GM12878 (cell line): ENCODE results near the gene CEP170B. TPM values are rescaled to one million over a fixed set of nuclear protein-coding genes. Genes with fewer than 3 reads are reported as not detected.

Experiments used
- ATAC-seq: fragments of 200-7000 bp; cut with Tn5 transposase; 3 replicates; pipeline ENCODE4 v1.9.1; 2020; ENCODE audit warnings: mild to moderate bottlenecking, moderate library complexity
- BruUV-seq: library from RNA; stranded (reverse); fragments of 400-500 nt; replicated peaks from 2 replicates; lab custom pipeline; 2021; lab: Mats Ljungman, UMichigan
- CTCF ChIA-PET: fragments of 300-600 bp; sonication (Branson Sonifier 250); formaldehyde crosslinking; extraction: SDS; loops from one replicate; lab custom pipeline; 2021; ENCODE audit warnings: inconsistent platforms; lab: Yijun Ruan, JAX
- POLR2A ChIA-PET: fragments of 350-600 bp; formaldehyde crosslinking; extraction: SDS; loops from one replicate; lab custom pipeline; 2021; ENCODE audit warnings: inconsistent platforms; lab: Charles Lee
- RAD21 ChIA-PET: fragments of 300-600 bp; sonication (Branson Sonifier 250); formaldehyde crosslinking; loops from one replicate; lab custom pipeline; 2023; ENCODE audit warnings: antibody characterized with exemption; ENCODE audit not compliant: unreplicated experiment; lab: Charles Lee
- SMC1A ChIA-PET: fragments of 300-600 bp; sonication (Branson Sonifier 250); formaldehyde crosslinking; loops from one replicate; lab custom pipeline; 2023; ENCODE audit not compliant: unreplicated experiment, uncharacterized antibody; lab: Charles Lee
- DNase-seq: peaks from one replicate; pipeline ENCODE4 v3.0.0-alpha.2; 2011; ENCODE audit warnings: low read depth, low spot score
- FAIRE-seq: peaks from 3 replicates; lab custom pipeline; 2011; peaks lifted over from hg19 to GRCh38; lab: Jason Lieb, UNC
- H2AFZ ChIP-seq: 2 replicates; pipeline ENCODE4 v1.6.0; 2011; ENCODE audit warnings: low read depth, low read length, control low read depth; ENCODE audit not compliant: control insufficient read depth
- H3K27ac ChIP-seq: 2 replicates; pipeline ENCODE4 v1.5.1; 2011; ENCODE audit warnings: control low read depth; ENCODE audit not compliant: control insufficient read depth, insufficient read depth
- H3K27me3 ChIP-seq, 2 experiments: replicated peaks in 1 of 2; 2 replicates each; pipeline versions ENCODE4 v1.6.0 to v1.6.1; 2011; ENCODE audit warnings: low read length in 1 of 2; ENCODE audit not compliant: control insufficient read depth in 2 of 2, insufficient read depth in 2 of 2
- H3K36me3 ChIP-seq, 2 experiments: 2 replicates each; pipeline ENCODE4 v1.5.1; 2011; ENCODE audit warnings: low read length in 1 of 2; ENCODE audit not compliant: control insufficient read depth in 2 of 2, insufficient read depth in 2 of 2
- H3K4me1 ChIP-seq: 2 replicates; pipeline ENCODE4 v1.6.1; 2011; ENCODE audit warnings: mild to moderate bottlenecking, low read length, moderate library complexity, mixed read lengths; ENCODE audit not compliant: control insufficient read depth, insufficient read depth
- H3K4me2 ChIP-seq: 2 replicates; pipeline ENCODE4 v1.6.0; 2011; ENCODE audit warnings: control low read depth; ENCODE audit not compliant: control insufficient read depth, insufficient read depth
- H3K4me3 ChIP-seq: fragments of 200-600 bp; sonication (generic); 2 replicates; pipeline ENCODE4 v1.5.1; 2016
- H3K79me2 ChIP-seq: 2 replicates; pipeline ENCODE4 v1.6.0; 2011; ENCODE audit warnings: low read length; ENCODE audit not compliant: control insufficient read depth, insufficient read depth
- H3K9ac ChIP-seq: 2 replicates; pipeline ENCODE4 v1.8.0; 2011; ENCODE audit warnings: low read length, control low read depth, mixed read lengths; ENCODE audit not compliant: control insufficient read depth, insufficient read depth
- H3K9me3 ChIP-seq: replicated peaks from 3 replicates; pipeline ENCODE4 v1.5.1; 2011; ENCODE audit warnings: mild to moderate bottlenecking, low read length; ENCODE audit not compliant: control insufficient read depth, insufficient read depth
- H4K20me1 ChIP-seq: 2 replicates; pipeline ENCODE4 v1.6.0; 2011; ENCODE audit not compliant: control insufficient read depth, insufficient read depth
- ASH2L ChIP-seq: fragments of 300-600, 200-600 bp; sonication (generic); IDR thresholded peaks from 2 replicates; pipeline ENCODE4 v1.6.1; 2017; ENCODE audit warnings: low read depth, mild to moderate bottlenecking, borderline replicate concordance
- BCLAF1 ChIP-seq: fragments of 450-650 bp; IDR thresholded peaks from 2 replicates; pipeline ENCODE4 v1.6.1; 2017; ENCODE audit warnings: antibody characterized with exemption, mild to moderate bottlenecking, moderate library complexity
- CBX3 ChIP-seq: fragments of 200-600 bp; sonication (generic); IDR thresholded peaks from 2 replicates; pipeline ENCODE4 v1.6.1; 2016; ENCODE audit warnings: low read depth, borderline replicate concordance
- CREM ChIP-seq: IDR thresholded peaks from 2 replicates; pipeline ENCODE4 v1.6.1; 2014; ENCODE audit warnings: antibody characterized with exemption, low read depth
- FOXM1 ChIP-seq: IDR thresholded peaks from 2 replicates; pipeline ENCODE4 v1.6.1; 2012; ENCODE audit warnings: low read depth, mild to moderate bottlenecking, inconsistent platforms, low read length, moderate library complexity
- IKZF1 ChIP-seq: fragments of 450-650 bp; conservative IDR thresholded peaks from 2 replicates; pipeline ENCODE4 v1.6.1; 2017; ENCODE audit warnings: antibody characterized with exemption, mild to moderate bottlenecking
- NFYA ChIP-seq: IDR thresholded peaks from 2 replicates; pipeline ENCODE4 v1.6.1; 2011; ENCODE audit warnings: low read depth, mild to moderate bottlenecking, low read length, improper control_type of control experiment, borderline replicate concordance
- RFX5 ChIP-seq: IDR thresholded peaks from 2 replicates; pipeline ENCODE4 v1.6.1; 2011; ENCODE audit warnings: low read depth, low read length, improper control_type of control experiment
- RUNX3 ChIP-seq: IDR thresholded peaks from 2 replicates; pipeline ENCODE4 v1.6.1; 2012; ENCODE audit warnings: low read length, inconsistent platforms
- ZNF384 ChIP-seq: IDR thresholded peaks from 2 replicates; pipeline ENCODE4 v1.6.1; 2012; ENCODE audit warnings: low read depth, mild to moderate bottlenecking, low read length, improper control_type of control experiment, borderline replicate concordance
- ZZZ3 ChIP-seq: IDR thresholded peaks from 2 replicates; pipeline ENCODE4 v1.6.1; 2011; ENCODE audit warnings: low read depth; ENCODE audit not compliant: control insufficient read depth, insufficient read length
- WGBS: methylation state at CpG from one replicate; pipeline ENCODE4 v1.1.6; 2016; ENCODE audit warnings: low lambda C conversion rate; ENCODE audit not compliant: insufficient replicate concordance, insufficient coverage; ENCODE audit errors: missing lambda C conversion rate; 5-methylcytosine and 5-hydroxymethylcytosine counted together
- in situ Hi-C: fragments of 300-500 bp; cut with MboI; formaldehyde crosslinking; loops from 9 replicates; pipeline ENCODE4 v1.14.3; 2018; ENCODE audit warnings: mixed read lengths
- intact Hi-C: fragments of 100-400 bp; cut with micrococcal nuclease; formaldehyde crosslinking; loops from one replicate; pipeline ENCODE4 v1.14.2; 2022; ENCODE audit not compliant: unreplicated experiment
- polyA plus RNA-seq, 11 experiments: library from polyadenylated mRNA; depleted of rRNA in 4 of 11; unstranded in 6 of 11; stranded (reverse) in 5 of 11; fragments of >200 nt; fragmentation: Nextera tagmentation in 4 of 11; fragmentation: Illumina TruSeq in 1 of 11; extraction: Ambion mirVana in 4 of 11; extraction: Trizol in 1 of 11; gene quantifications; 1 replicate in 1 of 11; 2 replicates in 10 of 11; pipeline versions ENCODE4 v1.2.1 to v1.2.3, GENCODE V29; 2011 to 2016; ENCODE audit warnings: inconsistent platforms in 2 of 11, missing spikeins in 2 of 11, low read depth in 1 of 11
- total RNA-seq, 4 experiments: library from RNA; depleted of rRNA in 3 of 4; stranded (reverse); fragments of >200 nt in 3 of 4; fragmentation: Illumina TruSeq in 1 of 4; extraction: Trizol in 1 of 4; gene quantifications; 2 replicates each; pipeline versions ENCODE4 v1.2.1 to v1.2.3, GENCODE V29; 2013 to 2021
- TF ChIP-seq, protein P1 (sequence below): IDR thresholded peaks from 2 replicates; pipeline ENCODE4 v1.6.1; 2011; ENCODE audit warnings: borderline replicate concordance, low read depth, mild to moderate bottlenecking, moderate library complexity, low read length; ENCODE audit not compliant: insufficient read depth, poor library complexity, severe bottlenecking
- TF ChIP-seq, protein P2 (sequence below): fragments of 450-650 bp; IDR thresholded peaks from 2 replicates; pipeline ENCODE4 v1.6.1; 2017; ENCODE audit warnings: mild to moderate bottlenecking

Gene CEP170B
- total and polyA plus RNA-seq, 10 of the 15 experiments (the other 5 are each of a cell fraction or from before 2014, with no cell fraction given): 0.01 to 0.44 (median 0.05) TPM; not detected in 4

GRCh38 chr14:104856869-104857860 is 7.9 kb upstream of the CEP170B start:
- no peak overlapping the region for H2AFZ ChIP-seq
- POLR2A ChIA-PET: interaction anchor here (0.5 kb wide), 1 partner anchor 26 kb away, joined by 4 read pairs; no protein-coding TSS in a partner anchor
- ATAC-seq (no peak), FAIRE-seq (no peak), DNase-seq (no peak)
- H3K27ac ChIP-seq: no peak overlapping the region
- no peaks in the 10 kb centered on the region for H4K20me1 ChIP-seq
- H3K4me1 ChIP-seq: no peaks in the 10 kb centered on the region
- CTCF ChIA-PET: interaction anchor here (0.6 kb wide), 1 partner anchor 189 kb away, joined by 3 read pairs; no protein-coding TSS in a partner anchor
- SMC1A ChIA-PET: no interaction called here
- no peaks in the 10 kb centered on the region for H3K36me3 ChIP-seq
- intact Hi-C loops (no loop called here), in situ Hi-C loops (no loop called here)
- H3K27me3 ChIP-seq: no peaks in the 10 kb centered on the region; a peak in 1 of 4 replicates
- no peak overlapping the region for H3K9ac ChIP-seq
- TF ChIP-seq, protein P1, sequence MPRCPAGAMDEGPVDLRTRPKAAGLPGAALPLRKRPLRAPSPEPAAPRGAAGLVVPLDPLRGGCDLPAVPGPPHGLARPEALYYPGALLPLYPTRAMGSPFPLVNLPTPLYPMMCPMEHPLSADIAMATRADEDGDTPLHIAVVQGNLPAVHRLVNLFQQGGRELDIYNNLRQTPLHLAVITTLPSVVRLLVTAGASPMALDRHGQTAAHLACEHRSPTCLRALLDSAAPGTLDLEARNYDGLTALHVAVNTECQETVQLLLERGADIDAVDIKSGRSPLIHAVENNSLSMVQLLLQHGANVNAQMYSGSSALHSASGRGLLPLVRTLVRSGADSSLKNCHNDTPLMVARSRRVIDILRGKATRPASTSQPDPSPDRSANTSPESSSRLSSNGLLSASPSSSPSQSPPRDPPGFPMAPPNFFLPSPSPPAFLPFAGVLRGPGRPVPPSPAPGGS: no peak
- TF ChIP-seq, protein P2, sequence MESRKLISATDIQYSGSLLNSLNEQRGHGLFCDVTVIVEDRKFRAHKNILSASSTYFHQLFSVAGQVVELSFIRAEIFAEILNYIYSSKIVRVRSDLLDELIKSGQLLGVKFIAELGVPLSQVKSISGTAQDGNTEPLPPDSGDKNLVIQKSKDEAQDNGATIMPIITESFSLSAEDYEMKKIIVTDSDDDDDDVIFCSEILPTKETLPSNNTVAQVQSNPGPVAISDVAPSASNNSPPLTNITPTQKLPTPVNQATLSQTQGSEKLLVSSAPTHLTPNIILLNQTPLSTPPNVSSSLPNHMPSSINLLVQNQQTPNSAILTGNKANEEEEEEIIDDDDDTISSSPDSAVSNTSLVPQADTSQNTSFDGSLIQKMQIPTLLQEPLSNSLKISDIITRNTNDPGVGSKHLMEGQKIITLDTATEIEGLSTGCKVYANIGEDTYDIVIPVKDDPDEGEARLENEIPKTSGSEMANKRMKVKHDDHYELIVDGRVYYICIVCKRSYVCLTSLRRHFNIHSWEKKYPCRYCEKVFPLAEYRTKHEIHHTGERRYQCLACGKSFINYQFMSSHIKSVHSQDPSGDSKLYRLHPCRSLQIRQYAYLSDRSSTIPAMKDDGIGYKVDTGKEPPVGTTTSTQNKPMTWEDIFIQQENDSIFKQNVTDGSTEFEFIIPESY: no peak
- no peak for TF ChIP-seq CBX3
- no peak for TF ChIP-seq ASH2L
- TF ChIP-seq NFYA: no peak
- TF ChIP-seq RUNX3: no peak
- TF ChIP-seq CREM: no peak
- TF ChIP-seq ZZZ3: no peak
- no peak for TF ChIP-seq FOXM1
- TF ChIP-seq ZNF384: no peak
- TF ChIP-seq IKZF1: no peak
- no peak for TF ChIP-seq BCLAF1
- TF ChIP-seq RFX5: no peak
- H3K9me3 ChIP-seq: no peaks in the 10 kb centered on the region
- no TSS peak for BruUV-seq
- no peak overlapping the region for H3K4me3 ChIP-seq
- RAD21 ChIA-PET: no interaction called here
- H3K4me2 ChIP-seq: no peak overlapping the region
- no peaks in the 10 kb centered on the region for H3K79me2 ChIP-seq
- WGBS: 45% methylated on average over 25 of the region's 25 CpGs
